MM.1S (cell line): ENCODE results near the gene SLC2A1.

Experiments
- DNase-seq: peaks from one replicate; pipeline ENCODE4 v3.0.0-alpha.2; 2015
- H2AFZ ChIP-seq: fragments of 300-600 bp; sonication (generic); 2 replicates; pipeline ENCODE4 v1.6.0; 2016; ENCODE audit warnings: antibody characterized with exemption, low read length
- H3F3A ChIP-seq: fragments of 300-600 bp; sonication (generic); 2 replicates; pipeline ENCODE4 v1.6.1; 2016; ENCODE audit warnings: mild to moderate bottlenecking, antibody characterized with exemption, low read length, moderate library complexity, mixed read lengths; ENCODE audit not compliant: insufficient read depth
- H3K27ac ChIP-seq: fragments of 300-600 bp; sonication (generic); 2 replicates; pipeline ENCODE4 v1.5.1; 2016; ENCODE audit warnings: mild to moderate bottlenecking, low read length
- H3K27me3 ChIP-seq: fragments of 300-600 bp; sonication (generic); replicated peaks from 2 replicates; pipeline ENCODE4 v1.6.0; 2016; ENCODE audit warnings: low read length; ENCODE audit not compliant: insufficient read depth
- H3K36me3 ChIP-seq: fragments of 300-600 bp; sonication (generic); replicated peaks from 2 replicates; pipeline ENCODE4 v1.6.1; 2016; ENCODE audit warnings: mild to moderate bottlenecking, low read length, mixed read lengths; ENCODE audit not compliant: insufficient read depth
- H3K4me1 ChIP-seq: fragments of 300-600 bp; sonication (generic); 2 replicates; pipeline ENCODE4 v1.6.1; 2016; ENCODE audit warnings: low read length, mixed read lengths
- H3K4me2 ChIP-seq: fragments of 300-600 bp; sonication (generic); 2 replicates; pipeline ENCODE4 v1.6.0; 2016; ENCODE audit warnings: low read depth, low read length
- H3K4me3 ChIP-seq: fragments of 300-600 bp; sonication (generic); 2 replicates; pipeline ENCODE4 v1.5.1; 2016; ENCODE audit warnings: low read length, mixed read lengths
- H3K79me2 ChIP-seq: fragments of 300-600 bp; sonication (generic); 2 replicates; pipeline ENCODE4 v1.6.1; 2016; ENCODE audit warnings: mixed run types, low read length, mixed read lengths
- H3K9ac ChIP-seq: fragments of 300-600 bp; sonication (generic); 2 replicates; pipeline ENCODE4 v1.6.1; 2016; ENCODE audit warnings: low read length, mixed read lengths
- H3K9me2 ChIP-seq: fragments of 300-600 bp; sonication (generic); replicated peaks from 2 replicates; pipeline ENCODE4 v1.6.1; 2016; ENCODE audit warnings: mild to moderate bottlenecking, low read length, mixed read lengths; ENCODE audit not compliant: insufficient read depth
- H3K9me3 ChIP-seq: fragments of 300-600 bp; sonication (generic); replicated peaks from 2 replicates; pipeline ENCODE4 v1.6.1; 2016; ENCODE audit warnings: mild to moderate bottlenecking, low read length, mixed read lengths; ENCODE audit not compliant: insufficient read depth
- H4K20me1 ChIP-seq: fragments of 300-600 bp; sonication (generic); 2 replicates; pipeline ENCODE4 v1.6.1; 2016; ENCODE audit warnings: mild to moderate bottlenecking, low read length, moderate library complexity, mixed read lengths; ENCODE audit not compliant: insufficient read depth
- CTCF ChIP-seq: fragments of 300-600 bp; sonication (generic); IDR thresholded peaks from 2 replicates; pipeline ENCODE4 v1.5.1; 2016; ENCODE audit warnings: antibody characterized with exemption, low read length, mixed read lengths
- EZH2 ChIP-seq: fragments of 300-600 bp; sonication (generic); optimal IDR thresholded peaks from 2 replicates; pipeline ENCODE3; 2017; ENCODE audit warnings: low read depth, mild to moderate bottlenecking, antibody characterized with exemption, low read length, mixed read lengths
- EZH2phosphoT487 ChIP-seq: fragments of 300-600 bp; sonication (generic); IDR thresholded peaks from 2 replicates; pipeline ENCODE4 v1.6.1; 2018; ENCODE audit warnings: antibody characterized with exemption, low read length

SLC2A1 gene

GRCh38 chr1:42958488-42959319 is at the start of gene SLC2A1:
Gene SLC2A1 (minus strand): TSS chr1:42958868. CDS start chr1:42958651, 217 bp downstream.
- Histone ChIP-seq H3K4me1 (0 out of 2 replicates have a peak, but pooled peaks cover 7% of the 10 kb centered on the region), H3K27me3 (0 out of 2 replicates have a peak, but pooled peaks cover 3% of the 10 kb centered on the region), H3K9me2 (no peaks in the 10 kb centered on the region), H3K4me2 (peak within 1 kb of the TSS; percentile 82), H3K27ac (peak within 1 kb of the TSS; percentile 59; the same call in 1 of the 2 replicates), H3K9me3 (no peaks in the 10 kb centered on the region), H3K36me3 (no peaks in the 10 kb centered on the region), H4K20me1 (no peaks in the 10 kb centered on the region), H3F3A (0 out of 2 replicates have a peak, but pooled peaks cover 5% of the 10 kb centered on the region), H2AFZ (peak within 1 kb of the TSS; percentile 79), H3K79me2 (peaks cover 41% of the 10 kb centered on the region), H3K9ac (peak within 1 kb of the TSS; percentile 68), H3K4me3 (peak within 1 kb of the TSS; percentile 75)
- TF ChIP-seq EZH2 = no peak
- TF ChIP-seq EZH2phosphoT487 = no peak
- no peak for TF ChIP-seq CTCF
- peak; percentile 94 for DNase-seq

- no peaks in the 10 kb centered on the region for H3F3A ChIP-seq
- no peaks in the 10 kb centered on the region for H3K79me2 ChIP-seq
- no peak for TF ChIP-seq EZH2
- no peak for TF ChIP-seq EZH2phosphoT487
- TF ChIP-seq CTCF = no peak
- DNase-seq = no peak
- H3K27me3 ChIP-seq = no peaks in the 10 kb centered on the region
- H3K4me1 ChIP-seq = peaks cover under 1% of the 10 kb centered on the region; the same call in 1 of the 2 replicates
- no peaks in the 10 kb centered on the region for H4K20me1 ChIP-seq
- no peaks in the 10 kb centered on the region for H3K9me2 ChIP-seq
- no peak overlapping the region for H3K4me3 ChIP-seq
- H3K9me3 ChIP-seq = no peaks in the 10 kb centered on the region
- H3K36me3 ChIP-seq = no peaks in the 10 kb centered on the region
- H3K9ac ChIP-seq = no peak overlapping the region
- no peak overlapping the region for H3K4me2 ChIP-seq
- no peak overlapping the region for H2AFZ ChIP-seq
- no peak overlapping the region for H3K27ac ChIP-seq
These were observed 48.9 kb upstream of the SLC2A1 start for GRCh38 chr1:43007377-43008114.

DNA sequence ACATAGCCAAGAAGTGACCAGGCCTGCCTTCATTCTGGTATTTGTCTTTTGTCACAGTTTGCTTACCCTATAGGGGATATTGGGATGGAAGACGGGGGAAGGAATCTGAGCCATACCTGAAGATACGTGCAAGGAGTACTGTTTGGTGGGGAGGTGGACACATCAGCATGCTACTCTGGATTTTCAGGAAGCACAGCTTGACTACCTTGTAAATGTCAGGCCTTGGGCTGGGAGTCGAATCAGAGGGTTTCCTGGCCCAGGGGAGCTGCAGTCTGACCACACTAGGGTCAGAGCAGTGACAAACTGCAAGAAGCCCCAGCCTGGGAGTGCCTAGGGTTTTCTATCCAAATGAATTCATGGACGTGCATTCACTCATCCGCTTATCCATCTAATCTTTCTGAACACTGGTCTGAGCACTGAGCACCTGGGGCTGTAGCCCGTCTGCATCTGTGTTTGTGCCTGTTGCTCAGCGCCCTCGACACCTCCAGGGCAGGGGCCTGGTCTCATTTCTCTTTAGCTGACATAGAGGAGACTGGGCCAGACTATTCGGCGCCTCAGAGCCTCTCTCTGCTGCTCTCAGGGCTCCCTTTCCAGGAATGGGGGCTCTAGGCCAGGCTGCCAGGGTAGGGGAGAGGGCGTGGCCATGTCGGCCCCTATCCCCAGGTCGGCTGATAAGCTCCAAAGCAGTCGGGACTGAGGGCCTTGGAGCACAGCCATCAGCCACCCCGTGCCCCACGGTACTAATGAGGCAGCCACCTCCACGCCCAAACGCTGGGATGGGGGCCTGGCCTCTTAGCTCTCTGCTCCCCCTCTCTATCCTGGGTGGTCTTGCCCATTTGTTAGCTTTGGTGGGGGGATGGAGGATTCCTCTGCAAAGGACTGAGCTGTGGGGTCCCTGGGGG is 47.0 kb upstream of the SLC2A1 start:
- no peaks in the 10 kb centered on the region for H3K36me3 ChIP-seq
- no peak overlapping the region for H3K4me2 ChIP-seq
- H3K79me2 ChIP-seq = no peaks in the 10 kb centered on the region
- no peak for DNase-seq
- H3K27ac ChIP-seq = no peak overlapping the region
- H2AFZ ChIP-seq = no peak overlapping the region
- H3K27me3 ChIP-seq = no peaks in the 10 kb centered on the region
- no peak overlapping the region for H3K9ac ChIP-seq
- no peak overlapping the region for H3K4me3 ChIP-seq
- H3K9me3 ChIP-seq = no peaks in the 10 kb centered on the region
- H3F3A ChIP-seq = no peaks in the 10 kb centered on the region
- TF ChIP-seq CTCF (no peak), EZH2phosphoT487 (no peak), EZH2 (no peak)
- no peaks in the 10 kb centered on the region for H3K9me2 ChIP-seq
- H3K4me1 ChIP-seq = peaks cover 8% of the 10 kb centered on the region; the same call in 1 of the 2 replicates
- H4K20me1 ChIP-seq = no peaks in the 10 kb centered on the region
